Measurements from ENCODE around the gene ILF2.

GRCh38 chr1:153652805-153653500 lies 17.8 kb downstream of the ILF2 start:
- TF ChIP-seq POLR2A (IDR thresholded peaks at IDR 0.05; ENCODE audit: low read depth): no peak
- TF ChIP-seq CTCF (IDR thresholded peaks at IDR 0.05): no peak
- TF ChIP-seq EP300 (IDR thresholded peaks at IDR 0.05): no peak
- TF ChIP-seq POLR2AphosphoS5 (IDR thresholded peaks at IDR 0.05): no peak

Measured in esophagus muscularis mucosa (tissue), 4 donors.